Lung (tissue), 12 donors: Measurements from ENCODE around the gene GRIA4. TPM values are rescaled to one million over a fixed set of nuclear protein-coding genes. Genes with fewer than 3 reads are reported as not detected.
"Not testable (repeated sequence)": the region's sequence is repeated elsewhere in the genome, so short reads cannot be mapped to it uniquely, and the experiment has no call there.

Experiments used
- ATAC-seq: fragments of 200-7000 bp; cut with Tn5 transposase; one replicate; pipeline ENCODE4 v1.9.1; 2020; ENCODE audit warnings: moderate number of reproducible peaks; ENCODE audit not compliant: insufficient read depth, low FRiP score
- DNase-seq, 3 donors: peaks; one replicate each; pipeline ENCODE4 v3.0.0-alpha.2; 2013 to 2017
- H3K27ac ChIP-seq, 2 donors: one replicate each; pipeline ENCODE4 v1.5.1; 2013; ENCODE audit warnings: mild to moderate bottlenecking in 2 of 2, moderate library complexity in 2 of 2, control low read depth in 1 of 2, inconsistent platforms in 1 of 2, low read depth in 1 of 2, low read length in 1 of 2
- H3K27me3 ChIP-seq, 3 donors: one replicate each; pipeline ENCODE4 v1.5.1; 2013; ENCODE audit warnings: low read length in 2 of 3; ENCODE audit not compliant: control insufficient read depth in 3 of 3, insufficient read depth in 3 of 3
- H3K36me3 ChIP-seq, 4 donors: one replicate each; pipeline ENCODE4 v1.5.1; 2013; ENCODE audit warnings: low read length in 4 of 4, mild to moderate bottlenecking in 1 of 4, moderate library complexity in 1 of 4; ENCODE audit not compliant: control insufficient read depth in 4 of 4, insufficient read depth in 4 of 4
- H3K4me1 ChIP-seq, 5 donors: one replicate each; pipeline ENCODE4 v1.5.1; 2013; ENCODE audit warnings: low read length in 5 of 5, mild to moderate bottlenecking in 2 of 5, moderate library complexity in 1 of 5; ENCODE audit not compliant: control insufficient read depth in 5 of 5, insufficient read depth in 5 of 5
- H3K4me3 ChIP-seq: one replicate; pipeline ENCODE4 v1.5.1; 2013; ENCODE audit warnings: mild to moderate bottlenecking, control low read depth, moderate library complexity
- H3K9ac ChIP-seq, 2 donors: one replicate each; pipeline ENCODE4 v1.5.1; 2013; ENCODE audit warnings: low read length in 2 of 2, control low read depth in 1 of 2; ENCODE audit not compliant: insufficient read depth in 1 of 2
- H3K9me3 ChIP-seq, 4 donors: one replicate each; pipeline ENCODE4 v1.5.1; 2013; ENCODE audit warnings: low read length in 3 of 4, mild to moderate bottlenecking in 1 of 4, moderate library complexity in 1 of 4; ENCODE audit not compliant: control insufficient read depth in 4 of 4, insufficient read depth in 3 of 4
- WGBS, 2 donors: extraction: QIAGEN DNeasy Blood & Tissue Kit; methylation state at CpG; one replicate each; pipeline ENCODE4 v1.1.7; 2013; 5-methylcytosine and 5-hydroxymethylcytosine counted together
- polyA plus RNA-seq, 2 donors: library from polyadenylated mRNA; stranded (reverse); fragments of 200-250 nt; gene quantifications; one replicate each; pipeline ENCODE4 v1.2.1, GENCODE V29; 2013
- total RNA-seq, 2 donors: library from RNA; depleted of rRNA in 1 of 2; stranded (reverse); fragments of >200 nt in 1 of 2; gene quantifications; one replicate each; pipeline ENCODE4 v1.2.1, GENCODE V29; 2014 to 2021
- TF ChIP-seq, protein P1 (sequence below): IDR thresholded peaks from 2 replicates; pipeline ENCODE4 v1.5.1; 2012; ENCODE audit warnings: mild to moderate bottlenecking; ENCODE audit errors: control extremely low read depth, extremely low read depth
- donor health status: control.
- donor health status: control.
- donor health status: Bipolar disorder and iron deficiency.
- donor health status: healthy.
- donor health status: DM: yes; HTN: yes; CAD: no.

The GRIA4 gene
- total and polyA plus RNA-seq, 4 donors, result 0.12 to 0.77 TPM; not detected in 2

DNA sequence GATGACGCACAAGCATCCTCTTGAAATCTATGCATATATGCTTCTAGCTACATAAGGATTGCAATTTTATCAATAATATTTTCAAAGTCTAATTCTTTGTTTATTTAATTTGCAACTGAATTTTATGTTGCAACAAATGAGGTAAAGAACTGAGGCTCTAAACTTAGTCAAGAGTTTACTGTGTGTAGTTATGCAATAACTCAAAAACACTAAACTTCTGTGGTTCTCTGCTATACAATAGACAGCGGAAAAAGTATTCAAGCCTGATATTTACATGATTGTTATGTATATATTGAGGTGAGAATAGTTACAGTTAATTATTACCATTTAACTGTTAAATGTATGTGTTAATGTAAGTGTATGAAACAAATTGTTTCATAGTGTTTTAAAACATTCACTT is 379.3 kb downstream of the GRIA4 start:
- H3K4me1 ChIP-seq, result no peaks in the 10 kb centered on the region
- no peaks in the 10 kb centered on the region for H3K27me3 ChIP-seq
- TF ChIP-seq, protein P1, sequence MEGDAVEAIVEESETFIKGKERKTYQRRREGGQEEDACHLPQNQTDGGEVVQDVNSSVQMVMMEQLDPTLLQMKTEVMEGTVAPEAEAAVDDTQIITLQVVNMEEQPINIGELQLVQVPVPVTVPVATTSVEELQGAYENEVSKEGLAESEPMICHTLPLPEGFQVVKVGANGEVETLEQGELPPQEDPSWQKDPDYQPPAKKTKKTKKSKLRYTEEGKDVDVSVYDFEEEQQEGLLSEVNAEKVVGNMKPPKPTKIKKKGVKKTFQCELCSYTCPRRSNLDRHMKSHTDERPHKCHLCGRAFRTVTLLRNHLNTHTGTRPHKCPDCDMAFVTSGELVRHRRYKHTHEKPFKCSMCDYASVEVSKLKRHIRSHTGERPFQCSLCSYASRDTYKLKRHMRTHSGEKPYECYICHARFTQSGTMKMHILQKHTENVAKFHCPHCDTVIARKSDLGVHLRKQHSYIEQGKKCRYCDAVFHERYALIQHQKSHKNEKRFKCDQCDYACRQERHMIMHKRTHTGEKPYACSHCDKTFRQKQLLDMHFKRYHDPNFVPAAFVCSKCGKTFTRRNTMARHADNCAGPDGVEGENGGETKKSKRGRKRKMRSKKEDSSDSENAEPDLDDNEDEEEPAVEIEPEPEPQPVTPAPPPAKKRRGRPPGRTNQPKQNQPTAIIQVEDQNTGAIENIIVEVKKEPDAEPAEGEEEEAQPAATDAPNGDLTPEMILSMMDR, result no peak
- ATAC-seq, result no peak
- no peak overlapping the region for H3K9ac ChIP-seq
- peaks cover 0 to 5% (median 1%) of the 10 kb centered on the region in 4 donors for H3K9me3 ChIP-seq
- H3K27ac ChIP-seq, result no peak overlapping the region
- 88 to 92% methylated on average over 2 of the region's 2 CpGs for WGBS, 2 donors
- no peak overlapping the region for H3K4me3 ChIP-seq
- DNase-seq, result peak in 2 of 3 donors; percentile 7 to 14
- peaks cover 0 to 5% (median 2%) of the 10 kb centered on the region in 4 donors for H3K36me3 ChIP-seq

DNA sequence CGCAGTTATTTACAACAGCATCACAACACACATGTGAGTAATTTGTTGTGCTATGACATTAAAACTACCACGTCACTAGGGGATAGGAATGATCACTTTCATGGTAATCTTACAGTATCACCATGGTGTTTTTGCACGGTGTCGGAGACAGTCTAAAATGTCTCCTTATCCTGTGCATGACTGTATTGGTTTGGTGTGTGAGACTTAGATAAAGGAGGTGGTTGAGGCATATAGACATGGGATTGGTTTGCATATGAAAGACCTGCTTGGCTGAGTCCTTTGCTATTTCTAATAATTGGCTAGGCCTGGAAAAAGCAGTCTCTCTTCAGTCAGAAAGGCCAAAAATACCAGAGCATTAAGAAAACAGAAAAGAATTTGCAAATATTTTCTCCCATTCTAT is 382.0 kb downstream of the GRIA4 start:
- Histone ChIP-seq H3K9ac (no peak overlapping the region), H3K9me3 (peaks cover 0 to 5% (median 1%) of the 10 kb centered on the region in 4 donors), H3K27ac (no peak overlapping the region), H3K27me3 (no peaks in the 10 kb centered on the region), H3K36me3 (peaks cover 5 to 15% (median 8%) of the 10 kb centered on the region in 4 donors), H3K4me1 (no peaks in the 10 kb centered on the region), H3K4me3 (no peak overlapping the region)
- TF ChIP-seq, protein P1, result no peak
- no peak for ATAC-seq
- DNase-seq, result no peak
- WGBS, 2 donors, result 96 to 98% methylated on average over 4 of the region's 4 CpGs

DNA sequence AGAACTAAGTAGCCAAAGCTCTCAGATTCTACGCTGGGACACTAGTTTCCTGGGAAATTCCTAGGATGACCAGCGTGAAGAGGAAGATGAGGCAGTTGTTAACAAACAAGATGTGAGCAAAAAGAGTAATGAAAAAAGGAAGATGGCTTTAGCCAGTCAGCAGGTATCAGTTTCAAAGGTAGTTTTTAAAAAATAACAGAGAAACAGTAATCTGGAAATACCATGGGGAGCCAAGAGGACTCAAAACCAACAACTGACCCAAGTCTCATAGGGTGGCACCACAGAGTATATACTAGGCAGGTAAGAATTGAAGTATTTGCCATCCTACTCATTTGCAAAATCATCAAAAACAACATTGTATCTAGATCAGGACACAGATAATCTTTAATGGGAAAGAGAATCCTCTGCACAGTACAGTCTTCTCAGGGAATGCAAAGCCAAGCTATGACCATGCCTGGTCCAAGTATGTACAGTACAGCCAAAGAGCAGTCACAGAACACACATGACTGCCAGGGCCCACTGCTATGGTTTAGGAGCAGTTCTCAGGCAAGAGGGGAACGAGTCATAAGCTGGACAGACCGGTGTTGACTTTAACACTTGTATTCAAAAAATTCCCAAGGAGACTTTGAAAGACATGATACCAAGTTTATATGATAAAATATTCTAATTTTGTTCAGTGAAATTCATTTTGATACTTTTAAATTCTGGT is 391.6 kb downstream of the GRIA4 start:
- H3K36me3 ChIP-seq, result peaks cover 5 to 9% (median 7%) of the 10 kb centered on the region in 4 donors
- H3K9ac ChIP-seq, result no peak overlapping the region
- ATAC-seq, result no peak
- H3K4me3 ChIP-seq, result no peak overlapping the region
- TF ChIP-seq, protein P1, result no peak
- H3K27me3 ChIP-seq, result no peaks in the 10 kb centered on the region
- WGBS, 2 donors, result 96% methylated on average over 4 of the region's 4 CpGs
- DNase-seq, result no peak
- peaks cover 0 to 7% (median under 1%) of the 10 kb centered on the region in 4 donors for H3K9me3 ChIP-seq
- H3K27ac ChIP-seq, result no peak overlapping the region
- H3K4me1 ChIP-seq, result peaks cover 0 to 2% (median 0%) of the 10 kb centered on the region in 5 donors

DNA sequence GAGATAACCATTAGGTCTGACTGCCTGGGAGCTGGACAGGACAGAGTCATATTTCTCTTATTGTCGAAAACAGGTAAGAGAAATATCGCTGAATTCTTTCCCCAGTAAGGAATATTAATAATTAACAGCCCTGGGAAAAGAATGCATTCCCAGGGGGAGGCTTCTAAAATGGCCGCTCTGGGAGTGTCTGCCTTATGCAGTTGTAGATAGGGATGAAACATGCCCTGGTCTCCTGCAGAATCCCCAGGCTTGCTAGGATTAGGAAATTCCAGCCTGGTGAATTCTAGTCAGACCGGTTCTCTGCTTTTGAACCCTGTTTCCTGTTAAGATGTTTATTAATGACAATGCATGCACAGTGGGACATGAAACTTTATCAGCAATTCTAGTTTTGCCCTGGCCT is 393.2 kb downstream of the GRIA4 start:
- not testable (repeated sequence) for H3K9ac ChIP-seq, H3K9me3 ChIP-seq, DNase-seq, H3K4me3 ChIP-seq, H3K4me1 ChIP-seq, ATAC-seq, H3K27me3 ChIP-seq, H3K27ac ChIP-seq
- H3K36me3 ChIP-seq, result peaks cover 6 to 20% (median 12%) of the 10 kb centered on the region in 4 donors
- WGBS, 2 donors, result 93 to 94% methylated on average over 4 of the region's 4 CpGs
